COLO829 (cell line): ENCODE results near the gene HSPBP1.

Source experiments
- DNase-seq: peaks from one replicate; pipeline ENCODE4 v3.0.0; 2012; ENCODE audit warnings: low spot score

HSPBP1 gene

GRCh38 chr19:55216461-55217198 lies 63.3 kb downstream of the HSPBP1 start:
- DNase-seq = peak; percentile 97

- DNase-seq = no peak
These were observed 66.4 kb downstream of the HSPBP1 start for GRCh38 chr19:55213547-55213946.

- no peak for DNase-seq
These were observed 67.5 kb downstream of the HSPBP1 start for GRCh38 chr19:55212447-55212846.
